ENCODE results near the gene NAV3.

- no peak for TF ChIP-seq EZH2 (IDR thresholded peaks at IDR 0.05; ENCODE audit: borderline replicate concordance, insufficient read depth, low read depth, low read length, poor library complexity, severe bottlenecking)
- no peak for TF ChIP-seq CTCF (IDR thresholded peaks at IDR 0.05)
Measured at GRCh38 chr12:77992760-77993159, 162.1 kb downstream of the NAV3 start.
